Measurements from ENCODE around the gene MSRB1.

MSRB1 gene

GRCh38 chr16:1991135-1991551 lies 48.1 kb upstream of the MSRB1 start:
- TF ChIP-seq GABPA (IDR thresholded peaks at IDR 0.05; ENCODE audit: low read depth) (no peak), SPI1 (IDR thresholded peaks at IDR 0.05; ENCODE audit: borderline replicate concordance, low read depth) (no peak), POLR2AphosphoS5 (IDR thresholded peaks at IDR 0.05; ENCODE audit: low read depth) (no peak)
- TF ChIP-seq, protein P1, sequence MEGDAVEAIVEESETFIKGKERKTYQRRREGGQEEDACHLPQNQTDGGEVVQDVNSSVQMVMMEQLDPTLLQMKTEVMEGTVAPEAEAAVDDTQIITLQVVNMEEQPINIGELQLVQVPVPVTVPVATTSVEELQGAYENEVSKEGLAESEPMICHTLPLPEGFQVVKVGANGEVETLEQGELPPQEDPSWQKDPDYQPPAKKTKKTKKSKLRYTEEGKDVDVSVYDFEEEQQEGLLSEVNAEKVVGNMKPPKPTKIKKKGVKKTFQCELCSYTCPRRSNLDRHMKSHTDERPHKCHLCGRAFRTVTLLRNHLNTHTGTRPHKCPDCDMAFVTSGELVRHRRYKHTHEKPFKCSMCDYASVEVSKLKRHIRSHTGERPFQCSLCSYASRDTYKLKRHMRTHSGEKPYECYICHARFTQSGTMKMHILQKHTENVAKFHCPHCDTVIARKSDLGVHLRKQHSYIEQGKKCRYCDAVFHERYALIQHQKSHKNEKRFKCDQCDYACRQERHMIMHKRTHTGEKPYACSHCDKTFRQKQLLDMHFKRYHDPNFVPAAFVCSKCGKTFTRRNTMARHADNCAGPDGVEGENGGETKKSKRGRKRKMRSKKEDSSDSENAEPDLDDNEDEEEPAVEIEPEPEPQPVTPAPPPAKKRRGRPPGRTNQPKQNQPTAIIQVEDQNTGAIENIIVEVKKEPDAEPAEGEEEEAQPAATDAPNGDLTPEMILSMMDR (IDR thresholded peaks at IDR 0.05; ENCODE audit: insufficient read depth, low read length) = no peak
- TF ChIP-seq, protein P2, sequence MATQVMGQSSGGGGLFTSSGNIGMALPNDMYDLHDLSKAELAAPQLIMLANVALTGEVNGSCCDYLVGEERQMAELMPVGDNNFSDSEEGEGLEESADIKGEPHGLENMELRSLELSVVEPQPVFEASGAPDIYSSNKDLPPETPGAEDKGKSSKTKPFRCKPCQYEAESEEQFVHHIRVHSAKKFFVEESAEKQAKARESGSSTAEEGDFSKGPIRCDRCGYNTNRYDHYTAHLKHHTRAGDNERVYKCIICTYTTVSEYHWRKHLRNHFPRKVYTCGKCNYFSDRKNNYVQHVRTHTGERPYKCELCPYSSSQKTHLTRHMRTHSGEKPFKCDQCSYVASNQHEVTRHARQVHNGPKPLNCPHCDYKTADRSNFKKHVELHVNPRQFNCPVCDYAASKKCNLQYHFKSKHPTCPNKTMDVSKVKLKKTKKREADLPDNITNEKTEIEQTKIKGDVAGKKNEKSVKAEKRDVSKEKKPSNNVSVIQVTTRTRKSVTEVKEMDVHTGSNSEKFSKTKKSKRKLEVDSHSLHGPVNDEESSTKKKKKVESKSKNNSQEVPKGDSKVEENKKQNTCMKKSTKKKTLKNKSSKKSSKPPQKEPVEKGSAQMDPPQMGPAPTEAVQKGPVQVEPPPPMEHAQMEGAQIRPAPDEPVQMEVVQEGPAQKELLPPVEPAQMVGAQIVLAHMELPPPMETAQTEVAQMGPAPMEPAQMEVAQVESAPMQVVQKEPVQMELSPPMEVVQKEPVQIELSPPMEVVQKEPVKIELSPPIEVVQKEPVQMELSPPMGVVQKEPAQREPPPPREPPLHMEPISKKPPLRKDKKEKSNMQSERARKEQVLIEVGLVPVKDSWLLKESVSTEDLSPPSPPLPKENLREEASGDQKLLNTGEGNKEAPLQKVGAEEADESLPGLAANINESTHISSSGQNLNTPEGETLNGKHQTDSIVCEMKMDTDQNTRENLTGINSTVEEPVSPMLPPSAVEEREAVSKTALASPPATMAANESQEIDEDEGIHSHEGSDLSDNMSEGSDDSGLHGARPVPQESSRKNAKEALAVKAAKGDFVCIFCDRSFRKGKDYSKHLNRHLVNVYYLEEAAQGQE (IDR thresholded peaks at IDR 0.05; ENCODE audit: insufficient replicate concordance, low read depth) = no peak
- no peak overlapping the region for H3K4me3 ChIP-seq (replicated peaks; ENCODE audit: insufficient read depth, low read length)
- H3K27ac ChIP-seq (replicated peaks) = no peak overlapping the region
- peaks cover 26% of the 10 kb centered on the region for H3K27me3 ChIP-seq (ENCODE audit: insufficient read depth, poor library complexity, severe bottlenecking)
- no peak for DNase-seq (ENCODE audit: low read depth in 1 of 2, low spot score in 1 of 2)

DNA sequence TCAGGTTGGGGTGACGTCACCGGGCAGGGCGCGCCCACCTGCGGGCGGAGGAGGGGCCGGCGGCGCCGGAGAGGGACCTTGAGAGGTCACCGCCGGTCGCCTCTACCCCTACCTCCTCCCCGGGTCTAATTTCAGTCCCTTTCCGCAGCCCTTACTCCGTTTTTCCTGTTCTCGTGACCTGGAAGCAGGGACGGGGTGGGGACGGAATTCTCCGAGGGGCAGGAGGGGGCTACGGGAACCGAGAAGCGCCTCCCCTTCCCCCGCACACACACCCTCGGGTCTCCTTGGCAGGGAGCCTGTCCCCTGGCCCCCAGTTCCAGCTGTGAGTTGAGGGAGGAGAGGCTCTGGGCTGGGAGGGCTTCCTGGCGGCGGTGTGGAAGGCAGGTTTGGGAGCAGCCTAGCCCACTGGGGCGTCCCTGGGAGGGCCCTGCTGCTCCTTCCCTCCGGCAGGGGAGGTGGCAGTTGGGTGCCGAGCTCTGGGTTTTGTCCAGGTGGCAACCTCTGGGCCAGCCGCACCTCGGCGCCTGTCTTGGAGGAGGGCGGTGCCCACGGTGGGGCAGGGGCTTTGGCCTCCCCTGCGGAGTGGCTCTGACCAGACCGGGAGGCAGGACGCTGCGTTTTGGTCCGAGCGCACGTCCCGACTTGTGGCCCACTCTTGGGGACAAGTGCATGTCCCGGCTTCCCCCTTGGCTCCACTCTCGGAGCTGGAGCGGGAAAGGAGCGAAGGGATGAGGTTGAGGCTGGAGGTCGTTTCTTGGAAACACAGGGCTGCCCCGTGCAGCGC lies 47.5 kb upstream of the MSRB1 start:
- no peak for DNase-seq (ENCODE audit: low read depth in 1 of 2, low spot score in 1 of 2)
- Histone ChIP-seq H3K4me3 (replicated peaks; ENCODE audit: insufficient read depth, low read length) (no peak overlapping the region; the same call in 1 of the 2 replicates), H3K27ac (replicated peaks) (no peak overlapping the region), H3K27me3 (ENCODE audit: insufficient read depth, poor library complexity, severe bottlenecking) (peaks cover 26% of the 10 kb centered on the region)
- TF ChIP-seq, protein P2 (IDR thresholded peaks at IDR 0.05; ENCODE audit: insufficient replicate concordance, low read depth) = no peak
- TF ChIP-seq GABPA (IDR thresholded peaks at IDR 0.05; ENCODE audit: low read depth) = no peak
- no peak for TF ChIP-seq SPI1 (IDR thresholded peaks at IDR 0.05; ENCODE audit: borderline replicate concordance, low read depth)
- TF ChIP-seq, protein P1 (IDR thresholded peaks at IDR 0.05; ENCODE audit: insufficient read depth, low read length) = no peak
- no peak for TF ChIP-seq POLR2AphosphoS5 (IDR thresholded peaks at IDR 0.05; ENCODE audit: low read depth)

DNA sequence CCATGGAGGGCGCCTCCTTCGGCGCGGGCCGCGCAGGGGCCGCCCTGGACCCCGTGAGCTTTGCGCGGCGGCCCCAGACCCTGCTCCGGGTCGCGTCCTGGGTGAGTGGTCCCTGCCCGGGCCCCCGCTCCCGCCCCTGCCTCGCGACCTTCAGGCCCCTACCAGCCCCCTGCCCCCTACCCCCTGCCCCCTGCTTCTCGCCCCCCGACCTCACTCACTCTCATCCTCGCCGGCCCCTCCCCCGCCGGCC lies 47.0 kb upstream of the MSRB1 start:
- H3K27me3 ChIP-seq (ENCODE audit: insufficient read depth, poor library complexity, severe bottlenecking) = peaks cover 26% of the 10 kb centered on the region
- no peak for DNase-seq (ENCODE audit: low read depth in 1 of 2, low spot score in 1 of 2)
- TF ChIP-seq GABPA (IDR thresholded peaks at IDR 0.05; ENCODE audit: low read depth) = no peak
- TF ChIP-seq, protein P2 (IDR thresholded peaks at IDR 0.05; ENCODE audit: insufficient replicate concordance, low read depth) = no peak
- TF ChIP-seq POLR2AphosphoS5 (IDR thresholded peaks at IDR 0.05; ENCODE audit: low read depth) = no peak
- no peak for TF ChIP-seq SPI1 (IDR thresholded peaks at IDR 0.05; ENCODE audit: borderline replicate concordance, low read depth)
- TF ChIP-seq, protein P1 (IDR thresholded peaks at IDR 0.05; ENCODE audit: insufficient read depth, low read length) = no peak
- H3K27ac ChIP-seq (replicated peaks) = no peak overlapping the region
- no peak overlapping the region for H3K4me3 ChIP-seq (replicated peaks; ENCODE audit: insufficient read depth, low read length)

All from HL-60 (cell line).